ENCODE results near the gene PHKB.
"Not testable (repeated sequence)": the region's sequence is repeated elsewhere in the genome, so short reads cannot be mapped to it uniquely, and the experiment has no call there.

GRCh38 chr16:47442884-47443283, 18.2 kb upstream of the PHKB start:
- not testable (repeated sequence) for TF ChIP-seq EZH2 (IDR thresholded peaks at IDR 0.05; ENCODE audit: insufficient read depth, poor library complexity, severe bottlenecking); EZH2phosphoT487 (IDR thresholded peaks at IDR 0.05; ENCODE audit: insufficient read depth, low read depth)

All from GM23248 (cell line).